IPS-20b (cell line): Measurements from ENCODE around the gene ABI1.
A peak's percentile ranks its signal among the peaks of the same experiment; 100 is the strongest.
"Not testable (repeated sequence)": the region's sequence is repeated elsewhere in the genome, so short reads cannot be mapped to it uniquely, and the experiment has no call there.

Source experiments
- H3K27ac ChIP-seq: one replicate; pipeline ENCODE4 v1.5.1; 2013; ENCODE audit warnings: low read length
- H3K27me3 ChIP-seq: 2 replicates; pipeline ENCODE4 v1.6.1; 2013; ENCODE audit warnings: mild to moderate bottlenecking, low read length, inconsistent platforms; ENCODE audit not compliant: insufficient read depth
- H3K36me3 ChIP-seq: 2 replicates; pipeline ENCODE4 v1.6.1; 2013; ENCODE audit warnings: low read depth, mild to moderate bottlenecking, inconsistent platforms, low read length, moderate library complexity; ENCODE audit not compliant: insufficient read depth
- H3K4me1 ChIP-seq: 2 replicates; pipeline ENCODE4 v1.6.1; 2013; ENCODE audit warnings: mild to moderate bottlenecking, control low read depth, inconsistent platforms, low read length, moderate library complexity; ENCODE audit not compliant: insufficient read depth
- H3K4me3 ChIP-seq: 2 replicates; pipeline ENCODE4 v1.5.1; 2013; ENCODE audit warnings: mild to moderate bottlenecking, low read length, inconsistent platforms
- H3K9ac ChIP-seq: 2 replicates; pipeline ENCODE4 v1.6.1; 2013; ENCODE audit warnings: low read depth, mild to moderate bottlenecking, inconsistent platforms, low read length, moderate library complexity
- H3K9me3 ChIP-seq: 2 replicates; pipeline ENCODE4 v1.6.1; 2013; ENCODE audit warnings: mild to moderate bottlenecking, low read depth, low read length, inconsistent platforms; ENCODE audit not compliant: insufficient read depth

ABI1 gene

DNA sequence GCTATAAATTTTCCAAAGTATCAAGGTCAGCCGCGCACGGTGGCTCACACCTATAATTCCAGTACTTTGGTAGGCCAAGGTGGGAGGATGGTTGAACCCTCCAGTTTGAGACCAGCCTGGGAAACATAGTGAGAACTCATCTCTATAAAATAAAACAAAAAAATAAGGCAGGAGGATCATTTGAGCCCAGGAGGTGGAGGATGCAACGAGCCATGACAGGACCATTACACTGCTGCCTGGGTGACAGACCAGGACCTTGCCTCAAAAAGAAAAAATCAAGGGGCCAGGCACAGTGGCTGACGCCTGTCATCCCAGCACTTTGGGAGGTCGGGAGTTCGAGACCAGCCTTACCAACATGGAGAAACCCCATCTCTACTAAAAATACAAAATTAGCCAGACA lies 60.3 kb downstream of the ABI1 start:
- Histone ChIP-seq H3K27ac (no peak overlapping the region), H3K36me3 (no peaks in the 10 kb centered on the region; the same call in 1 of the 2 replicates), H3K4me3 (no peak overlapping the region), H3K9me3 (peaks cover 13% of the 10 kb centered on the region), H3K27me3 (no peaks in the 10 kb centered on the region), H3K9ac (no peak overlapping the region), H3K4me1 (peaks cover 27% of the 10 kb centered on the region)

DNA sequence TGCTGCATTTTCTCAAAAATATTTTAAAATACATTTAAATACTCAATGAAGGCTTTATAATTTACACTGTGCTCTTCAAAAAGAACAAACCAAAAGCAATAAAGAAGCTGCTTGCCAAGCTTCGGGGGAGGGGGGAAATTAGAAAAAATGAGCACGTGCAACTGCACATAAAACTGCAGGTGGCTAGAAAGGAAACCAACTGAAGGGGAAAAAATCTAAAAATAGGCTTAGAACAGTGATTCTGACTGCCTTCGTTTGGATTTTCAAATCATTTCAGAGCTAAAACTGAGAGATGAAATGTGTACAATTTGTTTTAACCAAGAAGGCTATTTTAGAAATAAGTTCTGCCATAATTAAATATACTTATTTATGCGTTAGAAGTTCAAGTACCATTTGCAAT lies 61.4 kb downstream of the ABI1 start:
- peaks cover 18% of the 10 kb centered on the region for H3K4me1 ChIP-seq
- no peaks in the 10 kb centered on the region for H3K27me3 ChIP-seq
- H3K27ac ChIP-seq: no peak overlapping the region
- H3K9ac ChIP-seq: no peak overlapping the region
- H3K36me3 ChIP-seq: no peaks in the 10 kb centered on the region; the same call in 1 of the 2 replicates
- H3K4me3 ChIP-seq: no peak overlapping the region
- H3K9me3 ChIP-seq: peaks cover 13% of the 10 kb centered on the region

DNA sequence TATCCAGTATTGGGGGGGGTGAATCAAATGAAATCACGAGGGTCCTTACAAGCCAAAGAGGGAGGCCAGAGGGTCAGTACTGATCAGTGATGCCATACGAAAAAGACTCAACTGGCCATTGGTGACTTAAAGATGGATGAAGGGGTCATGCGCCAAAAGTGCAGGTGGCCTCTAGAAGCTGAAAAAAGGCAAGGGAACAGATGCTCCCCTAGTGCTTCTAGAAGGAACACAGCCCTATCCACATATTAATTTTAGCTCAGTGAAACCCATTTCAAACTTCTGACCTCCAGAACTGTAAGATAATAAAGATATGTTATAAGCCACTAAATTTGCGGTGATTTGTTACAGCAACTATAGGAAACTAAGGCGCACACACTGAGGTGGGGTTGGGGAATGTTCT lies 62.5 kb downstream of the ABI1 start:
- Histone ChIP-seq H3K4me3 (no peak overlapping the region), H3K27ac (no peak overlapping the region), H3K9ac (no peak overlapping the region), H3K36me3 (no peaks in the 10 kb centered on the region; the same call in 1 of the 2 replicates), H3K4me1 (peaks cover 10% of the 10 kb centered on the region), H3K27me3 (no peaks in the 10 kb centered on the region), H3K9me3 (peaks cover 13% of the 10 kb centered on the region)

DNA sequence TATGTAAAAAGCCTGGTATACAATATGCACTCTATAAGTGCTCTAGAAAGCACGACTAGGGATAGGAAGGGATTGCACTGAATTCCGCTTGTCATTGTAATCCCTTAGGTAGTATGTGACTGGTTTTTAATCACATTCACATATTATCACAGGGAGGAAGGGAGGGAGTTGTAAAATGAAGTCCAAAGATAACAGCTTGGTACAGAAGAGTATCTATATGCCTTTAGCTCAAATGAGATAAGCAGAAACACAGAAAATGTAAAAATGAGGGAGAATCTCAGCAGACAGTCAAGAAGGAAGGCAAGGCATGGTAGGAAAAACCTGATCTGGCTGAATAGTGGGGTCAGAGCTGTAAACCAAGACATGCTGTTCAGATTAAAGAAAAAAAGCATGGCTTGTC lies 63.4 kb downstream of the ABI1 start:
- Histone ChIP-seq H3K36me3 (no peaks in the 10 kb centered on the region; the same call in 1 of the 2 replicates), H3K27ac (no peak overlapping the region), H3K4me3 (no peak overlapping the region), H3K9me3 (peaks cover 13% of the 10 kb centered on the region), H3K27me3 (no peaks in the 10 kb centered on the region), H3K9ac (no peak overlapping the region), H3K4me1 (peaks cover 2% of the 10 kb centered on the region; the same call in 1 of the 2 replicates)

DNA sequence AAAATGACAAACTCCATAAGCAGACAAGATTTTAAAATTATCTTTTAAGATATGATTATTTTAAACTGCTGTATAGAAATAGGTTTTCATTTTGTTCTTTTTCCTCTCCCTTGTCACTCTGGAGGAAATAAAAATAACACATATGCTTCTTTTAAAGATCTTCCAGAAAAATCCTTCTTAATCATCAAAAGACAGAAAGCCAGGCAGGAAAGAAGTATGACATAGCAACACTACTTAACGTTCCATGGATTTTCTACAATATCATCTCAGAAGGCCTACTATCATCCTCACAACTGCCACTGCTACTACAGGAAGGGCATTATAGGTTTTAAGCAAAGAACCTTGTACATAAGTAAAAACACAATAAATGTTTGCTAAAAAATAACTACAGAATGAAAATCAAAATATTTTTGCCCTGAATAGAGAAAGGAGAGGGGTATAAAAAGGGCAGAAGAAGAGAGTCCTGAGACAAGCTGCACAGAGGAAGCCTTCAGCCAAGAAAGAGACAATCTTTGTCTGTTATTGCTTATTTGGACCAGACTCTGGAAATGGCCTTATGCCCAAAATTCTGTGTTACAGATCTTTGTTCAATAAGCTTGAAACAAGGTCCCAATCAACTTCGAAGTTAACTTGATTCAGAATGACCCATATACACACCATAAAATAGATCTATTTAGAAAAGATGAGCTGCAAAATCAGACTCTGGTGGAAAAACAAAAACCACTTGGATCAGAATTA lies 67.8 kb downstream of the ABI1 start:
- Histone ChIP-seq H3K36me3 (no peaks in the 10 kb centered on the region; the same call in 1 of the 2 replicates), H3K4me3 (no peak overlapping the region), H3K4me1 (no peaks in the 10 kb centered on the region), H3K9ac (no peak overlapping the region), H3K9me3 (peaks cover 13% of the 10 kb centered on the region), H3K27ac (no peak overlapping the region), H3K27me3 (no peaks in the 10 kb centered on the region)

DNA sequence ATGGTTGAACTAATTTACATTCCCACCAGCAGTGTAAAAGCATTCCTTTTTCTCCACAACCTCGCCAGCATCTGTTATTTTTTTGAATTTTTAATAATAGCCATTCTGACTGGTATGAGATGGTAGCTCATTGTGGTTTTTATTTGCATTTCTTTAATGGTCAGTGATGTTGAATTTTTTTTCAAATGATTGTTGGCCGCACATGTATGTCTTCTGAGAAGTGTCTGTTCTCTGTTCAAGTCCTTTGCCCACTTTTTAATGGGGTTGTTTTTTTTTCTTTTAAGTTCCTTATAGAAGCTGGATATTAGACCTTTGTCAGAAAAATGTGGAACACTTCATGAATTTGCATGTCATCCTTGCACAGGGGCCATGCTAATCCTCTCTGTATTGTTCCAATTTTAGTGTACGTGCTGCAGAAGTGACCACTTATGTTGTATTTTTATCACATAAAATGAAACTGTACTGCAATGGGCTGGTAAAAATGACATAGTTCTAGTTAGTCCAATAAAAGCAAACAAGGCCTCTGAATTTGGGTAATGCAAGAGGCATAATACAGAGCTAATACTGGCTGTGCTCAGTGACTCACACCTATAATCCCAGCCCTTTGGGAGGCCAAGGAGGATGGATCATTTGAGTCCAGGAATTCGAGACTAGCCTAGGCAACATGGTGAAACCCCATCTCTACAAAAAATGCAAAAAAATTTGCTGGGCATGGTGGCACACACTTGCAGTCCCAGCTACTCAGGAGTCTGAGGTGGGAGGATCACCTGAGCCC lies 70.3 kb downstream of the ABI1 start:
- no peak overlapping the region for H3K4me3 ChIP-seq
- no peaks in the 10 kb centered on the region for H3K36me3 ChIP-seq
- no peak overlapping the region for H3K27ac ChIP-seq

DNA sequence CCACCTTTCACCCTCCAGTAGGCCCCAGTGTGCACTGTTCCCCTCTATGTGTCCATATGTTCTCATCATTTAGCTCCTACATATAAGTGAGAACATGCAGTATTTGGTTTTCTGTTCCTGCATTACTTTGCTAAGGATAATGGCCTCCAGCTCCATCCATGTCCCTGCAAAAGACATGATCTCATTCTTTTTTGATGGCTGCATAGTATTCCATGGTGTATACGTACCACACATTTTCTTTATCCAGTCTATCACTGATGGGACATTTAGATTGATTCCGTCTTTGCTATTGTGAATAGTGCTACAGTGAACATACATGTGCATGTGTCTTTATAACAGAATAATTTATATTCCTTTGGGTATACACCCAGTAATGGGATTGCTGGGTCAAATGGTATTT lies 71.0 kb downstream of the ABI1 start:
- not testable (repeated sequence) for H3K9ac ChIP-seq, H3K27ac ChIP-seq, H3K27me3 ChIP-seq, H3K4me3 ChIP-seq, H3K36me3 ChIP-seq, H3K9me3 ChIP-seq, H3K4me1 ChIP-seq

More for the DNA sequence above, 70.3 kb downstream of the ABI1 start:
- no peaks in the 10 kb centered on the region for H3K27me3 ChIP-seq
- H3K9me3 ChIP-seq: no peaks in the 10 kb centered on the region; the same call in none of the 2 replicates
- H3K4me1 ChIP-seq: no peaks in the 10 kb centered on the region
- no peak overlapping the region for H3K9ac ChIP-seq

DNA sequence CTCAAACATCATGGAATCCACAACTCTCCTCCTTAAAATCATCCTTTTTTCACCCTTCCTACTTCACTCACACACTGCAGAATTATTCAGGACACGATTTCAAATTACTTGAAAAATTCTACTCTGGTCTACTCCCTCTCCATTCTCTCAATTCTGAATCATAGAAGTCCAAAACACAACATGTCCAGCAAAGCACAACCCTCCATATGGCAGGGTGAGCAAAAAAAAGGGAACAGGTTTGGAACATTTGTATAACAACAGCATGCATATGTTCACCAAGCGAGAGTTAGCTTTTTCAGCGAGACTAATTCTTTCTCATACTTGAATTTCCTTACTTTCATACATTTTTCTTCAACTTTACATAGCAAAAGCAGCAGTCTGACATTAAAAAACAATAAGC lies 73.4 kb downstream of the ABI1 start:
- Histone ChIP-seq H3K4me1 (no peaks in the 10 kb centered on the region), H3K9me3 (no peaks in the 10 kb centered on the region; the same call in 1 of the 2 replicates), H3K4me3 (no peak overlapping the region), H3K27me3 (no peaks in the 10 kb centered on the region), H3K36me3 (no peaks in the 10 kb centered on the region), H3K9ac (no peak overlapping the region), H3K27ac (no peak overlapping the region)

DNA sequence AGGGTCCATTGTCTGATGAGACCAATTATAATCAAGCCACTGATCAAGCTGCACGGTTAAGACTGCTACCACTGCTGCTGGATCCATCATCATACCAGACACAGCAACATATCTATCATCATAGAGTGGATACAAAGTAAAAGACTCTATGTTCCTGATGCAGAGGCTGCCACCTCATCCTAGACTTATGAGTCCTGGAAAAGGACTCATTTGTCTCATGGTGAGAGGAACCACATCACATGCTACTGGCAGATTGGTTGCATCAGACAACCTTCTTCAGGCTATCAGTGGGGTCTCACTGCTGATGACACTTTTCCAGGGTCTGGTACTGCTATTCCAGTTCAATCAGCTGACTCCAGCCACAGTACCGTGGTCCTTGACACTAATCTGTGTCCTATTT lies 79.0 kb downstream of the ABI1 start:
- Histone ChIP-seq H3K27ac (no peak overlapping the region), H3K36me3 (no peaks in the 10 kb centered on the region), H3K9me3 (no peaks in the 10 kb centered on the region), H3K9ac (peak overlapping the region; percentile 36; the same call in 1 of the 2 replicates), H3K4me3 (no peak overlapping the region), H3K27me3 (no peaks in the 10 kb centered on the region), H3K4me1 (peaks cover 22% of the 10 kb centered on the region)

DNA sequence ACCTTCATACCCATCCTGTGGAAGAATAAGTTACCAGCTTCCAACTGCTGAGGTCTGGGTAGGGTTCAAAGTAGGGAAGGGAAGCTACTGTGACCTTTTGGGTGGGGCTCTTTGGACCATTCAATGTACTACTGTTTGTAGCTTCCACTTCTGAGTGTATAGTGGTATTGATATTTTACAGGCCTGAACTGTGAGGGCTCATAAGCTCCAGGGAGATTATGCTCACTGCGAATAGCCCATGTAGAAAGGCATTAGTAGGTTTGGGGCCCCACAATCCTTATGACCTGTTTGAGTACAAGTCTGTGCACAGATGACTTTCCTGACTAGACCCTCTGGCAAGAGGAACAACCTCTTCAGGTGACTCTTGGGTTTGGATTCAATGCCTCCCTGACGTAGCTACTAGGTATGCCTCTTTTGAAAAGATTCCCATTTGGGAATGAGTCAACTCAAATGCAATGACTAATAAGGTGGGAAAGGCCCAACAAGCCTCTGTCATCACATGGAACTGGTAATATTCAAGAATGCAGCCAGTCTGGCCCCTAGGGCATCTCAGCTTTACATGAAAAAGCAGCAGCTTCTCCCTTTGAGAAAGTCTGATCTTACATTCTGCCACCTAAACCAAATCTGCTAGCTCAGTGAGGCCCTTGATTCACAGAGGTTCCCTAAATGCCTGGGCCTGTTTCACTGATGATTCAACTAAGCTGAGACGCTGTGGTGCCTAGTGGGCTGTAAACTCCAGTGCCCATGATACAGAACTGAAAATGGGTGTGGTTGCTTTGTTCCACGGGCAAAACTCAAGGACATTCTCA lies 79.8 kb downstream of the ABI1 start:
- no peak overlapping the region for H3K27ac ChIP-seq
- peaks cover 22% of the 10 kb centered on the region for H3K4me1 ChIP-seq
- H3K9me3 ChIP-seq: no peaks in the 10 kb centered on the region
- H3K9ac ChIP-seq: peak overlapping the region; percentile 36; the same call in 1 of the 2 replicates
- H3K27me3 ChIP-seq: no peaks in the 10 kb centered on the region
- H3K4me3 ChIP-seq: 0 out of 2 replicates have a peak overlapping the region, but pooled peaks have one; percentile 19
- H3K36me3 ChIP-seq: no peaks in the 10 kb centered on the region

DNA sequence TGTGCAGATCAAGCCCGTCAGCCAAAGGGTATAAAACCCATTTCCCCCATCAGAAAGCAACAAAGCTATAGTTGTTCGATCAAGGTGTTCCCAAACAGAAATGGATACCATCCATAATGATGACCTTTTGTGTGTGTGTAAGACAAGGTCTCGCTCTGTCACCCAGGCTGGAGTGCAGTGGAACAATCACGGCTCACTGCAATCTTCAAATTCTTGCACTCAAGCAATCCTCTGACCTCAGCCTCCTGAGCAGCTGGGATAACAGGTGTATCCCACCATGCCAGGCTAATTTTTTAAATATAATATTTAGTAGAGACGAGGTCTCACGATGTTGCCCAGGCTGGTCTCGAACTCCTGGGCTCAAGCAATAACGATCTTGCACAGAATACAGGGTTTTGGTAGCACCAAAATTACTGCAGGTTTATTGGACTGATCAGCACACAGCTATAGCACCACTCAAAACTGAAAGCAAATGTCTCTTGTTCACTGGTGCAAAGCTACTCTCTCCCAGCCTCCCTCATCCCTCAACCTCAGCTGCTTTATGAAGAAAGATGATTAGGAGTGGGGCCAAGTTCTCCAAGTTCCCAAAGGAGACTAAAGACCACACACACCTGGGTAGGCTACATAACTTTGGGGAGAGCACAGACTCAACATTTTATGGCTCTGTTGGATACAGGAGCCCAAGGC lies 80.5 kb downstream of the ABI1 start:
- Histone ChIP-seq H3K27me3 (no peaks in the 10 kb centered on the region), H3K9me3 (no peaks in the 10 kb centered on the region), H3K4me3 (no peak overlapping the region), H3K27ac (no peak overlapping the region), H3K9ac (no peak overlapping the region), H3K36me3 (no peaks in the 10 kb centered on the region), H3K4me1 (peaks cover 22% of the 10 kb centered on the region)
